IPS DF 4.7 (cell line): ENCODE measurements around the gene SLC16A13.
"Not testable (repeated sequence)": the region's sequence is repeated elsewhere in the genome, so short reads cannot be mapped to it uniquely, and the experiment has no call there.

ENCODE experiments used
- DNase-seq: peaks from one replicate; pipeline ENCODE4 v3.0.0-alpha.2; 2013; ENCODE audit warnings: low spot score; ENCODE audit errors: extremely low read depth

SLC16A13 gene

GRCh38 chr17:7029096-7029495 lies 6.7 kb upstream of the SLC16A13 start:
- no peak for DNase-seq

GRCh38 chr17:7029659-7030058 lies 6.2 kb upstream of the SLC16A13 start:
- DNase-seq, result no peak

- DNase-seq, result no peak
Observed at GRCh38 chr17:7034955-7035590, 742 bp upstream of the SLC16A13 start.

- DNase-seq, result no peak
Observed at GRCh38 chr17:7038025-7038862, 2.4 kb downstream of the SLC16A13 start.

GRCh38 chr17:7039832-7040231 lies 4.0 kb downstream of the SLC16A13 start:
- no peak for DNase-seq

- DNase-seq, result no peak
Observed at GRCh38 chr17:7041607-7042500, 6.0 kb downstream of the SLC16A13 start.

GRCh38 chr17:7042501-7043181 lies 6.8 kb downstream of the SLC16A13 start:
- no peak for DNase-seq

GRCh38 chr17:7043182-7043496 lies 7.3 kb downstream of the SLC16A13 start:
- DNase-seq, result no peak

- DNase-seq, result no peak
Observed at GRCh38 chr17:7043497-7044198, 7.8 kb downstream of the SLC16A13 start, which contains the start of gene SLC16A11. SLC16A11 (minus strand) TSS chr17:7044092; CDS start chr17:7043513, 579 bp downstream.

- no peak for DNase-seq
Observed at GRCh38 chr17:7045492-7046126, 9.8 kb downstream of the SLC16A13 start.

- no peak for DNase-seq
Observed at GRCh38 chr17:7046127-7046724, 10.4 kb downstream of the SLC16A13 start.

- DNase-seq, result not testable (repeated sequence)
Observed at GRCh38 chr17:7046725-7047397, 11.0 kb downstream of the SLC16A13 start.

- DNase-seq, result no peak
Observed at GRCh38 chr17:7047566-7047965, 11.8 kb downstream of the SLC16A13 start.

- no peak for DNase-seq
Observed at GRCh38 chr17:7048968-7049367, 13.2 kb downstream of the SLC16A13 start.

GRCh38 chr17:7050583-7050982 lies 14.8 kb downstream of the SLC16A13 start:
- not testable (repeated sequence) for DNase-seq

- no peak for DNase-seq
Observed at GRCh38 chr17:7056386-7056785, 20.6 kb downstream of the SLC16A13 start.

GRCh38 chr17:7058831-7059447 lies 23.1 kb downstream of the SLC16A13 start:
- DNase-seq, result no peak

- no peak for DNase-seq
Observed at GRCh38 chr17:7060165-7060891, 24.5 kb downstream of the SLC16A13 start.
